Measurements from ENCODE around the gene CBFA2T2.

- TF ChIP-seq CTCF (conservative IDR thresholded peaks at IDR 0.05): no peak
- no peak for TF ChIP-seq ZFX (IDR thresholded peaks at IDR 0.05)
Measured at GRCh38 chr20:33689493-33689892, 199.6 kb downstream of the CBFA2T2 start.
